ENCODE data around the gene INKA2.
A peak's percentile ranks its signal among the peaks of the same experiment; 100 is the strongest.
"Not testable (repeated sequence)": the region's sequence is repeated elsewhere in the genome, so short reads cannot be mapped to it uniquely, and the experiment has no call there.

Gene INKA2

GRCh38 chr1:111750856-111751255 is 11.7 kb upstream of the INKA2 start:
- DNase-seq (ENCODE audit: low spot score) = no peak

GRCh38 chr1:111749628-111750027 is 10.4 kb upstream of the INKA2 start:
- no peak for DNase-seq (ENCODE audit: low spot score)

- DNase-seq (ENCODE audit: low spot score) = no peak
Measured at GRCh38 chr1:111747947-111748346, 8.8 kb upstream of the INKA2 start.

GRCh38 chr1:111747282-111747734 is 8.1 kb upstream of the INKA2 start:
- peak; percentile 81 for DNase-seq (ENCODE audit: low spot score)

- no peak for DNase-seq (ENCODE audit: low spot score)
Measured at GRCh38 chr1:111746614-111746999, 7.4 kb upstream of the INKA2 start.

GRCh38 chr1:111745675-111746613 is 6.7 kb upstream of the INKA2 start:
- no peak for DNase-seq (ENCODE audit: low spot score)

GRCh38 chr1:111743679-111744101 is 4.5 kb upstream of the INKA2 start:
- no peak for DNase-seq (ENCODE audit: low spot score)

- DNase-seq (ENCODE audit: low spot score) = no peak
Measured at GRCh38 chr1:111742938-111743549, 3.8 kb upstream of the INKA2 start.

GRCh38 chr1:111742292-111742691 is 3.1 kb upstream of the INKA2 start:
- not testable (repeated sequence) for DNase-seq (ENCODE audit: low spot score)

- peak; percentile 68 for DNase-seq (ENCODE audit: low spot score)
Measured at GRCh38 chr1:111739925-111740765, 950 bp upstream of the INKA2 start.

- DNase-seq (ENCODE audit: low spot score) = peak; percentile 44
Measured at GRCh38 chr1:111738436-111739193, 580 bp downstream of the INKA2 start.

GRCh38 chr1:111738133-111738435 is 1.1 kb downstream of the INKA2 start:
- no peak for DNase-seq (ENCODE audit: low spot score)

GRCh38 chr1:111737216-111738132 is 1.7 kb downstream of the INKA2 start:
- no peak for DNase-seq (ENCODE audit: low spot score)

- no peak for DNase-seq (ENCODE audit: low spot score)
Measured at GRCh38 chr1:111736548-111737215, 2.5 kb downstream of the INKA2 start.

GRCh38 chr1:111735858-111736544 is 3.2 kb downstream of the INKA2 start:
- DNase-seq (ENCODE audit: low spot score) = no peak

GRCh38 chr1:111735321-111735720 is 3.9 kb downstream of the INKA2 start:
- no peak for DNase-seq (ENCODE audit: low spot score)

GRCh38 chr1:111734856-111735255 is 4.3 kb downstream of the INKA2 start:
- DNase-seq (ENCODE audit: low spot score) = no peak

- no peak for DNase-seq (ENCODE audit: low spot score)
Measured at GRCh38 chr1:111734426-111734825, 4.8 kb downstream of the INKA2 start.

GRCh38 chr1:111733992-111734341 is 5.2 kb downstream of the INKA2 start:
- DNase-seq (ENCODE audit: low spot score) = no peak

All from HuH-7 (cell line).